ENCODE results near the gene ZSWIM6. TPM values are rescaled to one million over a fixed set of nuclear protein-coding genes. Genes with fewer than 3 reads are reported as not detected.
A peak's percentile ranks its signal among the peaks of the same experiment; 100 is the strongest.

Gene ZSWIM6
- polyA plus RNA-seq, 2 of the 4 experiments (the other 2 are of a cell fraction) = 8.9 to 18.0 TPM

- Histone ChIP-seq H3K4me1 (peaks cover 81% of the 10 kb centered on the region), H3K4me3 (no peak overlapping the region), H3K27ac (peak overlapping the region; percentile 71 to 83), H3K9me3 (no peaks in the 10 kb centered on the region), H3K4me2 (peak overlapping the region; percentile 67)
- ChIA-PET POLR2A (interaction anchor here (3.5 kb wide), 1 partner anchor 77 kb away, joined by 50 read pairs; the partner anchor contains the start of gene ZSWIM6), CTCF (interaction anchor here (1.1 to 1.7 kb wide), 3 partner anchors 8 to 196 kb away, joined by 3 to 4 read pairs (median 4); no protein-coding TSS in a partner anchor)
- TF ChIP-seq CEBPB (IDR thresholded peaks at IDR 0.05) = peak in 1 of 2 experiments; percentile 45; a peak in 1 of 4 replicates
- TF ChIP-seq MAZ (IDR thresholded peaks at IDR 0.05; ENCODE audit: borderline replicate concordance, low read depth, low read length) = no peak
- WGBS (ENCODE audit: missing lambda C conversion rate) = 21% methylated on average over 1 of the region's 1 CpG
- peak in 1 of 2 experiments; percentile 44; a peak in 3 of 6 replicates for ATAC-seq
- peak in 1 of 2 experiments; percentile 66 for DNase-seq (ENCODE audit: low read depth in 1 of 2, low spot score in 1 of 2)
- FAIRE-seq = no peak
Observed at GRCh38 chr5:61407706-61408270, 75.7 kb downstream of the ZSWIM6 start.

- Histone ChIP-seq H3K9me3 (no peaks in the 10 kb centered on the region), H3K4me2 (peak overlapping the region; percentile 86), H3K4me1 (peaks cover 73% of the 10 kb centered on the region), H3K27ac (peak overlapping the region; percentile 88 to 91), H3K4me3 (peak overlapping the region; percentile 30)
- ATAC-seq (peak; percentile 95 to 98), DNase-seq (ENCODE audit: low read depth in 1 of 2, low spot score in 1 of 2) (peak; percentile 97 to 100), FAIRE-seq (peak; percentile 70)
- 2% methylated on average over 28 of the region's 28 CpGs for WGBS (ENCODE audit: missing lambda C conversion rate)
- ChIA-PET CTCF (interaction anchor here (1.1 to 1.7 kb wide), 2 partner anchors 96 to 195 kb away, joined by 3 to 4 read pairs; no protein-coding TSS in a partner anchor), POLR2A (interaction anchor here (0.8 to 3.5 kb wide), 3 partner anchors 42 to 107 kb away, joined by 3 to 50 read pairs (median 4); partner anchors contain the start of gene ZSWIM6)
- no peak for TF ChIP-seq ZSCAN20 (CRISPR knock-in tag; IDR thresholded peaks at IDR 0.05)
- TF ChIP-seq HES2 (IDR thresholded peaks at IDR 0.05) = peak; percentile 85
- TF ChIP-seq POLR2AphosphoS2 (conservative IDR thresholded peaks at IDR 0.05; ENCODE audit: low read length) = no peak
- TF ChIP-seq KDM1A (IDR thresholded peaks at IDR 0.05; ENCODE audit: low read depth) = no peak
- TF ChIP-seq TFCP2L1 (CRISPR knock-in tag; IDR thresholded peaks at IDR 0.05) = no peak
- TF ChIP-seq MAX (IDR thresholded peaks at IDR 0.05) = peak; percentile 86
- no peak for TF ChIP-seq ZNF302 (CRISPR knock-in tag; IDR thresholded peaks at IDR 0.05)
- 0 out of 2 replicates have a peak, but pooled peaks have one; percentile 38 for TF ChIP-seq FOSB (CRISPR knock-in tag; IDR thresholded peaks at IDR 0.05)
- TF ChIP-seq RCOR1 (IDR thresholded peaks at IDR 0.05; ENCODE audit: low read depth, low read length) = no peak
- TF ChIP-seq CEBPB (IDR thresholded peaks at IDR 0.05) = peak; percentile 95 to 99
- peak; percentile 94 to 97 for TF ChIP-seq EP300 (IDR thresholded peaks at IDR 0.05)
- TF ChIP-seq ESRRA (IDR thresholded peaks at IDR 0.05; ENCODE audit: borderline replicate concordance, low read length) = no peak
- TF ChIP-seq MYC (IDR thresholded peaks at IDR 0.05; ENCODE audit: borderline replicate concordance, low read length) = no peak
- TF ChIP-seq CHD4 (IDR thresholded peaks at IDR 0.05; ENCODE audit: borderline replicate concordance) = no peak
- TF ChIP-seq E2F6 (IDR thresholded peaks at IDR 0.05; ENCODE audit: borderline replicate concordance, low read depth) = 0 out of 2 replicates have a peak, but pooled peaks have one; percentile 26
- peak; percentile 73 for TF ChIP-seq HOXB5 (CRISPR knock-in tag; IDR thresholded peaks at IDR 0.05)
- TF ChIP-seq JUN (IDR thresholded peaks at IDR 0.05) = peak; percentile 93 to 98
- peak; percentile 53 for TF ChIP-seq SMC3 (IDR thresholded peaks at IDR 0.05)
- TF ChIP-seq HDAC2 (IDR thresholded peaks at IDR 0.05) = no peak
- peak; percentile 49 for TF ChIP-seq FOSL2 (IDR thresholded peaks at IDR 0.05)
- TF ChIP-seq FOSL2 (CRISPR knock-in tag; IDR thresholded peaks at IDR 0.05) = peak; percentile 85
- TF ChIP-seq ZFP36 (IDR thresholded peaks at IDR 0.05; ENCODE audit: borderline replicate concordance, partially characterized antibody) = no peak
- TF ChIP-seq RARB (CRISPR knock-in tag; IDR thresholded peaks at IDR 0.05) = peak; percentile 92
- TF ChIP-seq FOXS1 (CRISPR knock-in tag; IDR thresholded peaks at IDR 0.05) = no peak
- TF ChIP-seq HEYL (CRISPR knock-in tag; IDR thresholded peaks at IDR 0.05) = no peak
- no peak for TF ChIP-seq USF2 (IDR thresholded peaks at IDR 0.05)
- TF ChIP-seq EHMT2 (IDR thresholded peaks at IDR 0.05; ENCODE audit: low read depth) = no peak
- TF ChIP-seq SREBF2 (IDR thresholded peaks at IDR 0.05) = no peak
- peak; percentile 98 for TF ChIP-seq GATA3 (IDR thresholded peaks at IDR 0.05; ENCODE audit: borderline replicate concordance)
- TF ChIP-seq CTCF (IDR thresholded peaks at IDR 0.05) = no peak
- 0 out of 2 replicates have a peak, but pooled peaks have one; percentile 14 for TF ChIP-seq NFE2L2 (conservative IDR thresholded peaks at IDR 0.05; ENCODE audit: low read length)
- no peak for TF ChIP-seq CBX2 (IDR thresholded peaks at IDR 0.05; ENCODE audit: borderline replicate concordance, low read depth)
- TF ChIP-seq NR3C1 (IDR thresholded peaks at IDR 0.05) = no peak
- TF ChIP-seq ZC3H11A (IDR thresholded peaks at IDR 0.05) = no peak
Observed at GRCh38 chr5:61408476-61409168, 76.6 kb downstream of the ZSWIM6 start.
